ENCODE measurements around the gene TCL1B. TPM values are rescaled to one million over a fixed set of nuclear protein-coding genes. Genes with fewer than 3 reads are reported as not detected.

TCL1B gene, protein sequence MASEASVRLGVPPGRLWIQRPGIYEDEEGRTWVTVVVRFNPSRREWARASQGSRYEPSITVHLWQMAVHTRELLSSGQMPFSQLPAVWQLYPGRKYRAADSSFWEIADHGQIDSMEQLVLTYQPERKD
- polyA plus RNA-seq (not detected in 3 replicates), polyA minus RNA-seq (not detected in 3 replicates)
- polyA plus RNA-seq (2011; ENCODE audit: low read depth): not detected
- polyA plus RNA-seq (2011; cell fraction: cytosol; rRNA removed): not detected in 2 replicates
- not detected in 2 replicates for polyA plus RNA-seq (2011; cell fraction: nucleus; rRNA removed)
- not detected in 2 replicates for polyA plus RNA-seq (2012; ENCODE audit: low replicate concordance)
- polyA minus RNA-seq (2011; cell fraction: cytosol; rRNA and poly(A)+ RNA removed): not detected
- not detected in 2 replicates for polyA minus RNA-seq (2011; cell fraction: nucleus; rRNA and poly(A)+ RNA removed)

DNA sequence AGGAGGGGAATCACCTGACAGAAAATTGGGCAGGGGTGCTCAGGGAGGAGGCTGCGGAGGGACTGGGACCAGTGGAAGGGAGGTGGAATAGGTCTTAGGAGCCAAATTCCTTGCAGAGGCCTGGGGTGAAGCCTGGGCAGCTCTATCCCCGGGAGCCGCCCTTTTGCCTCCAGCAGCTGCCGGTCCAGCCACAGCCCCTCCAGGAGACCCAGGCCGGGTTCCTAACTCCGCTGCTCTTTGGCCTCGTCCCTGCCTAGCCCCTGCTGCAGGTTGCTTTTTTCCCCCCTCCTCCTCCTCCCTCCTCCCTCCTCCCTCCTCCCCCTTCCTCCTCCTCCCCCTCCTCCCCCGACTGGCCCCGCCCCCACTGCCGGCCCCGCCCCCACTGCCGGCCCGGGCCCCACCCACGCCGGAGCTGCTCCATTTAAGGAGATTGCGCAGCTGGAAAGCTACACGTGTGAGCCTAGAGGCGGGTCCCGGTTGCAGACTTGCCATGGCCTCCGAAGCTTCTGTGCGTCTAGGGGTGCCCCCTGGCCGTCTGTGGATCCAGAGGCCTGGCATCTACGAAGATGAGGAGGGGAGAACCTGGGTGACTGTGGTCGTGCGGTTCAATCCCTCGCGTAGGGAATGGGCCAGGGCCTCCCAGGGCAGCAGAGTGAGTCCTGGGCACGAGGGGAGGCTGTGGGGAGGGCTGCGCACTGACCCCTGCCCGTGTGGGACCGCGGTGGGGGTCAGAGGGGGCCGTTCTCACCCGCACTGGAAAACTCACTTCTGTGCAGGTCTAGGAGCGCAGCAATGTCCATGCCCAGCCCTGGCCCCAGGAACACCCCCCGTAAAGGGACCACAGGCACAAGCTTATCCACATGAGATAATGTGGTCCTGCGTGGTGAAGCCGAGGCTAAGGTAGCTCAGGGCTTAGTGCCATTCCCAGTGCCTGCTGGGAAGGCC lies at the start of gene TCL1B:
TSS of gene TCL1B (plus strand) at position 449 of the 945 bp plus-strand sequence. CDS start at position 491, 42 bp downstream.
- H3K27me3 ChIP-seq (ENCODE audit: control insufficient read depth, extremely low read depth, insufficient read depth, low read length): no peaks in the 10 kb centered on the region
- no peak within 1 kb of the TSS for H3K4me3 ChIP-seq (ENCODE audit: control insufficient read depth in 2 of 3, extremely low read depth in 1 of 3, insufficient read depth in 2 of 3, low read depth in 1 of 3, low read length in 3 of 3)
- no peak for DNase-seq (ENCODE audit: low read depth, low spot score)
- no peaks in the 10 kb centered on the region for H4K20me1 ChIP-seq (ENCODE audit: control insufficient read depth, extremely low read depth, insufficient read depth, low read length)
- H3K27ac ChIP-seq (ENCODE audit: control insufficient read depth, insufficient read depth, low read length): no peak within 1 kb of the TSS
- dilution Hi-C loops (cut with MboI; ENCODE audit: extremely low pct_ligation_motif_present, low sequenced_read_pairs): no loop called here
- H3K9ac ChIP-seq (ENCODE audit: control insufficient read depth, extremely low read depth, insufficient read depth, low read length): no peak within 1 kb of the TSS
- no peaks in the 10 kb centered on the region for H3K9me1 ChIP-seq (ENCODE audit: control insufficient read depth, extremely low read depth, insufficient read depth, low read length)
- no peaks in the 10 kb centered on the region for H3K4me1 ChIP-seq (ENCODE audit: control insufficient read depth, extremely low read depth, insufficient read depth, low read length)
- TF ChIP-seq, protein P1, sequence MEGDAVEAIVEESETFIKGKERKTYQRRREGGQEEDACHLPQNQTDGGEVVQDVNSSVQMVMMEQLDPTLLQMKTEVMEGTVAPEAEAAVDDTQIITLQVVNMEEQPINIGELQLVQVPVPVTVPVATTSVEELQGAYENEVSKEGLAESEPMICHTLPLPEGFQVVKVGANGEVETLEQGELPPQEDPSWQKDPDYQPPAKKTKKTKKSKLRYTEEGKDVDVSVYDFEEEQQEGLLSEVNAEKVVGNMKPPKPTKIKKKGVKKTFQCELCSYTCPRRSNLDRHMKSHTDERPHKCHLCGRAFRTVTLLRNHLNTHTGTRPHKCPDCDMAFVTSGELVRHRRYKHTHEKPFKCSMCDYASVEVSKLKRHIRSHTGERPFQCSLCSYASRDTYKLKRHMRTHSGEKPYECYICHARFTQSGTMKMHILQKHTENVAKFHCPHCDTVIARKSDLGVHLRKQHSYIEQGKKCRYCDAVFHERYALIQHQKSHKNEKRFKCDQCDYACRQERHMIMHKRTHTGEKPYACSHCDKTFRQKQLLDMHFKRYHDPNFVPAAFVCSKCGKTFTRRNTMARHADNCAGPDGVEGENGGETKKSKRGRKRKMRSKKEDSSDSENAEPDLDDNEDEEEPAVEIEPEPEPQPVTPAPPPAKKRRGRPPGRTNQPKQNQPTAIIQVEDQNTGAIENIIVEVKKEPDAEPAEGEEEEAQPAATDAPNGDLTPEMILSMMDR (optimal IDR thresholded peaks at IDR 0.05 in 1 of 3, IDR thresholded peaks at IDR 0.05 in 1 of 3, conservative IDR thresholded peaks at IDR 0.05 in 1 of 3; ENCODE audit: extremely low read depth in 1 of 3, insufficient read depth in 2 of 3, low read length in 3 of 3): no peak
- TF ChIP-seq EZH2 (IDR thresholded peaks at IDR 0.05; ENCODE audit: low read length): no peak
- no peak for FAIRE-seq
- H3K4me2 ChIP-seq (ENCODE audit: control insufficient read depth, extremely low read depth, insufficient read depth, low read depth, low read length): no peak within 1 kb of the TSS
- H3K36me3 ChIP-seq (ENCODE audit: control insufficient read depth in 2 of 2, extremely low read depth in 1 of 2, insufficient read depth in 2 of 2, low read length in 2 of 2): no peaks in the 10 kb centered on the region
- no peaks in the 10 kb centered on the region for H3K79me2 ChIP-seq (ENCODE audit: control insufficient read depth, insufficient read depth, low read length)
- no peaks in the 10 kb centered on the region for H3K9me3 ChIP-seq (ENCODE audit: control insufficient read depth, low read depth, low read length)
- no peak within 1 kb of the TSS for H2AFZ ChIP-seq (ENCODE audit: control insufficient read depth, low read length)

DNA sequence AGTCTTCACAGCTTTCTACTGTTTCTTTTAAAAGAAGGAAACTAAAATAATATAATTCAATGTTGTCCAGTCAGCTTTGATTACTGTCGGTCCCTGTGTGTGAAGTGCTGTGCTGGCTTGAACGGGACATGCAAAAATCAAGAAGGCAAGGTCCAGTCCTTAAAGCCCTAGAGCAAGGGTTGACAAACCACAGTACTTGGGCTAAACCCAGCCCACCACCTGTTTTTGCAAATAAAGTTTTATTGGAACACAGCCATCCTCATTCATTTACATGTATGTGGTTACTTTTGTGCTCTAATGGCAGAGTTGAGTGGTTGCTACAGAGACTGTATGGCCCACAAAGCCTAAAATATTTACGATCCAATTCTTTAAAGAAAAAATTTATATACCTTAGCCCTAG lies 41.2 kb upstream of the TCL1B start:
- DNase-seq (ENCODE audit: low read depth, low spot score): no peak
- Histone ChIP-seq H3K4me3 (ENCODE audit: control insufficient read depth in 2 of 3, extremely low read depth in 1 of 3, insufficient read depth in 2 of 3, low read depth in 1 of 3, low read length in 3 of 3) (no peak overlapping the region), H3K4me1 (ENCODE audit: control insufficient read depth, extremely low read depth, insufficient read depth, low read length) (no peaks in the 10 kb centered on the region), H3K9me1 (ENCODE audit: control insufficient read depth, extremely low read depth, insufficient read depth, low read length) (no peaks in the 10 kb centered on the region), H3K79me2 (ENCODE audit: control insufficient read depth, insufficient read depth, low read length) (no peaks in the 10 kb centered on the region), H3K27ac (ENCODE audit: control insufficient read depth, insufficient read depth, low read length) (no peak overlapping the region), H4K20me1 (ENCODE audit: control insufficient read depth, extremely low read depth, insufficient read depth, low read length) (no peaks in the 10 kb centered on the region), H3K36me3 (ENCODE audit: control insufficient read depth in 2 of 2, extremely low read depth in 1 of 2, insufficient read depth in 2 of 2, low read length in 2 of 2) (no peaks in the 10 kb centered on the region), H3K4me2 (ENCODE audit: control insufficient read depth, extremely low read depth, insufficient read depth, low read depth, low read length) (no peak overlapping the region), H3K9me3 (ENCODE audit: control insufficient read depth, low read depth, low read length) (no peaks in the 10 kb centered on the region), H3K9ac (ENCODE audit: control insufficient read depth, extremely low read depth, insufficient read depth, low read length) (no peak overlapping the region), H2AFZ (ENCODE audit: control insufficient read depth, low read length) (no peak overlapping the region), H3K27me3 (ENCODE audit: control insufficient read depth, extremely low read depth, insufficient read depth, low read length) (no peaks in the 10 kb centered on the region)
- no peak for TF ChIP-seq EZH2 (IDR thresholded peaks at IDR 0.05; ENCODE audit: low read length)
- TF ChIP-seq, protein P1 (optimal IDR thresholded peaks at IDR 0.05 in 1 of 3, IDR thresholded peaks at IDR 0.05 in 1 of 3, conservative IDR thresholded peaks at IDR 0.05 in 1 of 3; ENCODE audit: extremely low read depth in 1 of 3, insufficient read depth in 2 of 3, low read length in 3 of 3): no peak
- no peak for FAIRE-seq
- dilution Hi-C loops (cut with MboI; ENCODE audit: extremely low pct_ligation_motif_present, low sequenced_read_pairs): no loop called here
